Body of pancreas (tissue), 4 donors: Measurements from ENCODE around the gene SH3PXD2A.

Source experiments
- POLR2A ChIP-seq, 3 donors: fragments of 450-650 bp; IDR thresholded peaks; one replicate each; pipeline ENCODE4 v1.6.1; 2016; ENCODE audit warnings: antibody characterized with exemption in 3 of 3, mild to moderate bottlenecking in 2 of 3
- TF ChIP-seq, protein P1 (sequence below), 7 experiments: fragments of 450-650 bp in 4 of 7; fragments of 200-600 bp in 3 of 7; sonication (generic) in 3 of 7; IDR thresholded peaks; one replicate each; pipeline ENCODE4 v1.5.1; 2016 to 2019; ENCODE audit warnings: antibody characterized with exemption in 7 of 7

DNA sequence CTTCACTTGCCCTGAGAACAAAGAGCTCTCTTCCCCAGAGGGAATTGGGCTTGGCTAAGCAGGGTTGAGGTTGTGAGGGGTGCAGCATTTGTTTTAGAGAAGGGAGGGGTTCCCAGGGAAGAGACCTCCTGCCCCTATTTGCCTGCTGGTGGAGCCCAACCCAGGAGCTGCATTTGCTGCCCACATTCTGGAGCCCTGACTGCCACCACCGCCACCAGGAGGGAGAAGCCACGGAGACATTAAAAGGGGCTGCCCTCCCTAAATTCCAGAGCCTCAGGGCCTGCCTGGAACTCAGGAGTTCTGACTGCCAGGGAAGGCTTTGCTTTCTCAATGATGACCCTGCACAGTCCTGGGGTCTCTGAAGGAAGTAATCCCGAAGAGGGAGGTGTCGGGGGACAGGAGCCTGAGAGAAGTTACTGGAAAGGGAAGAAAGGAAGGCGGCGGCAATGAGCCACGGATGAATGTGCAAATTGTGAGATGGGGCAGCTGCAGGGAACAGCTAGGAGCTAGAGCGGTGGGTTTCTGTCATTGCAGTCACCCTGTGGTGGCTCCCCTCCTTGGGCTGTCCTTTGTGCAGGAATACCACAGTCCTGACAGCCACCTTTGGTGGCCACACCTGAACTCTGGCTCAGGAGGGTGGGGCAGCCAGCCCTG, 310.6 kb downstream of the SH3PXD2A start:
- no peak for TF ChIP-seq POLR2A (IDR thresholded peaks at IDR 0.05)
- TF ChIP-seq, protein P1, sequence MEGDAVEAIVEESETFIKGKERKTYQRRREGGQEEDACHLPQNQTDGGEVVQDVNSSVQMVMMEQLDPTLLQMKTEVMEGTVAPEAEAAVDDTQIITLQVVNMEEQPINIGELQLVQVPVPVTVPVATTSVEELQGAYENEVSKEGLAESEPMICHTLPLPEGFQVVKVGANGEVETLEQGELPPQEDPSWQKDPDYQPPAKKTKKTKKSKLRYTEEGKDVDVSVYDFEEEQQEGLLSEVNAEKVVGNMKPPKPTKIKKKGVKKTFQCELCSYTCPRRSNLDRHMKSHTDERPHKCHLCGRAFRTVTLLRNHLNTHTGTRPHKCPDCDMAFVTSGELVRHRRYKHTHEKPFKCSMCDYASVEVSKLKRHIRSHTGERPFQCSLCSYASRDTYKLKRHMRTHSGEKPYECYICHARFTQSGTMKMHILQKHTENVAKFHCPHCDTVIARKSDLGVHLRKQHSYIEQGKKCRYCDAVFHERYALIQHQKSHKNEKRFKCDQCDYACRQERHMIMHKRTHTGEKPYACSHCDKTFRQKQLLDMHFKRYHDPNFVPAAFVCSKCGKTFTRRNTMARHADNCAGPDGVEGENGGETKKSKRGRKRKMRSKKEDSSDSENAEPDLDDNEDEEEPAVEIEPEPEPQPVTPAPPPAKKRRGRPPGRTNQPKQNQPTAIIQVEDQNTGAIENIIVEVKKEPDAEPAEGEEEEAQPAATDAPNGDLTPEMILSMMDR (IDR thresholded peaks at IDR 0.05), result no peak
